NCI-H2029 treated with DMSO at 0.1 percent for 48 hours (cell line): ENCODE results near the gene AGXT.

Experiments
- DNase-seq: peaks from one replicate; lab custom pipeline; 2025; lab: John Stamatoyannopoulos, UW

The AGXT gene

GRCh38 chr2:240899468-240899865 lies 30.8 kb downstream of the AGXT start:
- no peak for DNase-seq

DNA sequence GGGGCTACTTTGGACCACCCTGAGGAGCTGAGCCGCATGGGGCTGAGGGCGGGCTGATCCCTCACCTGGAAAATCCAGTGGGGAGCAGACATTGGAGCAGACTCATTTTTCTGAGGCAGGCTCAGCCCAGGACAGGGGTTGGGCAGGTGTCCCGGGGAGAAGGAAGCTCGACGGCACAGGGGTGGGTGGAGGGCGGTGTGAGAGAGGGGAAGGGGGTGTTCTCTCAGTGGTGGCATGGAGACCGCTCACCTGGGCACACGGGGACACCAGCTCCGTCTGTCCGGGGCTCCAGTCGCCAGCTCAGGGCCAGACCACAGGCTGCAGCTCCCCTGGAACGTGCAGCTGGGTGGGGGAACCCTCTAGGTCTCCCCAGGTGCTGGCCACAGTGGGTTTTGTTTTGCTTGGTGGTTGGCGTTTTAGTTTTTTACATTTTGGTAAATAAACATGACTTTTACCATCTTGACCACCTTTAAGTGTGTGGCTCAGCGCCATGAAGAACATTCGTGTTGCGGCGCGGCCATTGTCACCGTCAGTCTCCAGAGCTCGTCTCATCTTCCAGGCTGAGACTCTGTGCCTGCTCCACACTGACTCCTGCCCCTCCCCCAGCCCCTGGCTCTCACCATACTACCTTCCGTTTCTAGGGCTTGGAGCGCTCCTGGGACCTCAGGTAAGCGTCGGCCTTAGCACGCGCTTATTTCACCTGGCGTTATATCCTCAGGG lies 31.7 kb downstream of the AGXT start:
- no peak for DNase-seq

DNA sequence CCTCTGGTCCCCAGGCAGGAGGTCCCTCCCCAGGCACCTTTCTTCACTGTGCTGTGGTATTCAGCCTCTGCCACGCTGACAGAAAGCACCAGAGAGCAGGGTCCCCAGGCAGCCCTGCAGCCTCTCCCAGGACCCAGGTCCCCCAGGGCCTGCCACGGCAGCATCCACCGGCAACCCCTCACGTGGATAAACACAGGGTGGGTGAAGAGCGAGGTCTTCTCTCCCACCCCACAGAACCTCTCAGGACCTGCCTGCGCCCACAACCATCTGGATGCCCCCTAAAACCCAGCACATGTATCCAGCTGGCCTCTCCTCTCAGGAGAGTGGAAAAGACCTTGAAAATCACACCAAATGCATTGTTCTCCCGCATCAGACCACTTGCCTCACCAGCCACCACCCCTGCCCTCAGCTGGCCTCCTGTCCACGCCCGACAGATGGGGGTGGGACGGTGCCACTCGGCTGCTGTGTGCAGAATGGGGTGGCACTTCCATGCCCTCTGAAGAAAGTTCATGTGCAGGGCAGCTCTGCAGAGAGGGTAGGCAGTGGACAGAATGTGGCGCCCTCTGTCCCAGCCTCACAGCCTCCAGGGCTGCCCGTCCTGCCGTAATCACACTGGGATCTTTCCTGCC lies 33.5 kb downstream of the AGXT start:
- no peak for DNase-seq

DNA sequence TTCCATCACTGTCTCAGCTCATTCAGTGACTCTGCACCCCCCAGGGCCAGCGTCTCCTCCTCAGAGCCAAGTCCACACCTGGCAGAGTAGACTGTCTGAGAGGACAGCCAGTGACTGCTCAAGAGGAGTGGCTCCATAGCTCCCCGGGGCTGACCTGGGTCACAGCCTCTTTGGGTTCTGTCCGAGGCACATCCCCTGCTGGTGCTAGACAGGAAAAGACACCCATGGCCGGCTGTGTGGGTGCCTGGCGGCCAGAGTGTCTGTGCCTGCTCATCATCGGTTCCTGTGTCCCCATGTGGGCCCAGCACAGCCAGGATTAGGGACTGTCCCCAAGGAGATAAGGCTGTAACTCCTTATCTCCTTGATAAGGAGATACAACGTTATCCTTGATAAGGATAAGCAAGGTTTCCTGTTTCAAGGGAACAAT lies 34.0 kb downstream of the AGXT start:
- DNase-seq = no peak

- no peak for DNase-seq
These were observed 34.8 kb downstream of the AGXT start for GRCh38 chr2:240903191-240904060.

GRCh38 chr2:240904216-240905175 lies 35.9 kb downstream of the AGXT start:
- DNase-seq = no peak

DNA sequence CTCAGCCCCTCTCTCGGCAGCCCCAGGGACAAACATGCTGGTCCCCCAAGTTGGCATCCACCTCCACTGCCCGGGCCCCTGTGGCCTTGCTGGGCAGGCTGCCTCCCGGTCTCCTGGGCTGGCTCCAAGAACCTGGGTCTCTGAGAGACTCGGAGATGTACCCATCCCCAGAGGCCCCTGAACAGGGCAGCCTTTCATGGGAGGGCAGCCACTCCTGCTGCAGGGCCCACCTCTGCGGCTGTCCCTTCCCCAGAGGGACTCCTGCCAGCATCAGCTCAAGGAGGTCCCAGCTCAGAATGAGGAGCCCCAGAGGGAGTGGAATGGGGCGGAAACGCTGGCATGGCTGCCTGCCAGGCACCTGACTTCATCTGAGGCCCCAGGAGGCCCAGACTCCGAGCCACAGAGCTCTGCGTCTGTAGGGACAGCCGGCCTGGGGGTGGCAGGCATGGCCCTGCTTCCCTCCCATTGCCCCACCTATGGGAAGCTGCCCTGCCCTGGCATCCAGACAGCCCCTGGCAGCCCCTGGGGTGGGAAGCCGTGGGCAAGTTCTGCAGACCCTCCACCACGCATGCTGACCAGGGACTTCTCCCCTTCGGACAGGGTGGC lies 36.7 kb downstream of the AGXT start:
- DNase-seq = no peak

- no peak for DNase-seq
These were observed 37.7 kb downstream of the AGXT start, which contains the start of gene CROCC2 for GRCh38 chr2:240906141-240906910. Gene CROCC2 (plus strand): TSS chr2:240906336. CDS start chr2:240906514, 178 bp downstream.

- no peak for DNase-seq
These were observed 38.4 kb downstream of the AGXT start for GRCh38 chr2:240906911-240907590.

DNA sequence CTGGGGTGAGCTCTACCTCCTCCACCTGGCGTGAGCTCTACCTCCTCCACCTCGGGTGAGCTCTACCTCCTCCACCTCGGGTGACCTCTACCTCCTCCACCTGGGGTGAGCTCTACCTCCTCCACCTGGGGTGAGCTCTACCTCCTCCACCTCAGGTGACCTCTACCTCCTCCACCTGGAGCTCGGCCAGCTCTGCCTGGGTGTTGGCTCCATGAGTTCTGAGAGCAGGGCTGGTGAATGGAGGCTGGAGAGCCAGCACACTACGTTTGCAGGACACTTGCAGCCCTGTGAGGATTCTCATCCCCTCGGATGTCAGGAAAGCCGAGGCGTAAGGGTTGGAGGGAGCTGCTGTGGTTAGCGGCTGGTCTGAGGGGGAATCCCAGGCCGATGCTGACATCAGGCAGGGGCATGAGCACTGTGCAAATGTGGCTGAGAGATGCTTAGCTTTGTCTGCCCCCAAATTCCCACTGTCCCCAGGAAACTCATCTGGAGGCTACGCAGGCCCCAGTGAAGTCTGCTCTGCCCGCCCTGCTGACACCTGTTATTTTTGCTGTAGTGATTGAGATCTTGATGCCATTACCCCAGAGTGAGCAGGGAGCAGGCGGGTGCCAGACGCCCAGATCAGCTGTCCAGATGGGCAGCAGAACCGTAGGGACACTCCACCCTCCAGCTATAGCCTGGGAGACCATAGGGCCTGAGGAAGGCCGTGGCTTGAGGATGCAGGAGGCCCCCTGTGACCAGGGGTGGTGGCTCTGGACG lies 40.8 kb downstream of the AGXT start:
- no peak for DNase-seq

GRCh38 chr2:240911641-240912265 lies 43.1 kb downstream of the AGXT start:
- no peak for DNase-seq

- DNase-seq = no peak
These were observed 44.5 kb downstream of the AGXT start for GRCh38 chr2:240912878-240913809.

DNA sequence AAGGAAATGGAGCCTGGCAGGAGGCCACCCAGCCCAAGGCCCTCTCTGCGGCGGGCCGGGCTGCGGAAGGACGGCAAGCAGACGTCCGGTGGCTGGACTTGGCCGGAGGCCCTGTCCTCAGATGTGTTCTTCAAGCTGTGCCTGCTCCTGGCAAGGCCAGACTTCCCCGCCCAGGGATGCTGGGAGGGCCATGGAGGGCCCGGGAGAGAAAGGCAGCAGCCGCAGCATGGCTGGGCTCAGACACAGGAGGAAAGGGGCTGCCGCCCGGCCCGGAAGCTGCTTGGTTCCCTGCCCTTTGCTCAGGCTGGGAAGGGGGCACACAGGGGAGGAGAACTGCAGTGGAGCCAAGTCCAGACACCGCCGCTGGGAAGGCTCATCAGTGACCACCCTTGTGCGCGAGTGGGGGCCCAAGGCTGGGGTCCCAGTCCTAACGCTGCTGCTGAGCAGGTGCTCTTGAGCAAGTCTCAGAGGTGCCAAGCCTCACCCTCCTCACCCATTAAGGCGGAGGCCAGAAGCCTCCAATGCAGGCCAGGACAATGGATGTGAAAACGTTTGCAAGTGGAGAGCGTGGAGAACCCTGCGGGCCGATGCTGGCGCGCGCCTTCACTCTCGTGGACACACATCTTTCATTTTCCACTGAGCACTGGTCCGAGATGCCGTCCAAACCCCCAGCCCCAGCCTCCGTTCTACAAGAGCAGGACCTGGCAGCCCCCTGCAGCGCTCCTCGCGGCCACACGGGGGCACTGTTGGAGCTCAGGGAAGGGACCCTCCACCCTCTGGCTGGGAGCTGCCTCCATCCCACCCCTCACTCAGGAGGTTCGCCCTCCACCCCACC lies 45.4 kb downstream of the AGXT start:
- DNase-seq = peak; percentile 7

GRCh38 chr2:240914645-240915525 lies 46.3 kb downstream of the AGXT start:
- no peak for DNase-seq
